Hematopoietic multipotent progenitor cell treated with erythropoietin and hydrocortisone succinate and interleukin-3 and kit ligand, for 8 days (in vitro differentiated cells): ENCODE measurements around the gene ARHGAP8.
"Not testable (repeated sequence)": the region's sequence is repeated elsewhere in the genome, so short reads cannot be mapped to it uniquely, and the experiment has no call there.

Source experiments
- DNase-seq: peaks from one replicate; pipeline ENCODE4 v3.0.0-alpha.2; 2015

Gene ARHGAP8

GRCh38 chr22:44891791-44892190 lies 139.4 kb downstream of the ARHGAP8 start:
- no peak for DNase-seq

GRCh38 chr22:44892243-44892642 lies 139.9 kb downstream of the ARHGAP8 start:
- no peak for DNase-seq

- no peak for DNase-seq
Measured at GRCh38 chr22:44892803-44893730, 140.7 kb downstream of the ARHGAP8 start.

- no peak for DNase-seq
Measured at GRCh38 chr22:44893731-44894080, 141.3 kb downstream of the ARHGAP8 start.

DNA sequence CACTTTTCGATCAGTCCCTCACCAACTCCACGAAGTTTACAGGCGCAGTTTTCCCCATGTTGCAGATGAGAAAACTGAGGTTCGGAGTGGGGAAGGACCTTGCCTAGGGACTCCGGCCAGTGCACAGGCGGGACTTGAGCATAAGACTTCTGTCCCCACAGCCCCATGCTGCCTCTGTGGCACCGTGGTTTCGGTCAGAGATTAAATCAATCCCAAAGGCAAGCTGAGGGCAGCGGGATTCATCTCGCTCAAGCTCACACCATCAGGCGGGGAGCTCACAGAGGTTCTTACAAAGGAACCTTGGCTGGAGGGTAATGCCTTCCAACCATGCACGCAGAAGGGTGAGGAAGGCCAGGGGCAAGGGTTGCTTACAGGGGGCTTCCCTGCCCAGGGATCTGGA lies 141.9 kb downstream of the ARHGAP8 start:
- DNase-seq: no peak

- DNase-seq: no peak
Measured at GRCh38 chr22:44894782-44895181, 142.4 kb downstream of the ARHGAP8 start.

- no peak for DNase-seq
Measured at GRCh38 chr22:44895296-44896055, 143.1 kb downstream of the ARHGAP8 start.

DNA sequence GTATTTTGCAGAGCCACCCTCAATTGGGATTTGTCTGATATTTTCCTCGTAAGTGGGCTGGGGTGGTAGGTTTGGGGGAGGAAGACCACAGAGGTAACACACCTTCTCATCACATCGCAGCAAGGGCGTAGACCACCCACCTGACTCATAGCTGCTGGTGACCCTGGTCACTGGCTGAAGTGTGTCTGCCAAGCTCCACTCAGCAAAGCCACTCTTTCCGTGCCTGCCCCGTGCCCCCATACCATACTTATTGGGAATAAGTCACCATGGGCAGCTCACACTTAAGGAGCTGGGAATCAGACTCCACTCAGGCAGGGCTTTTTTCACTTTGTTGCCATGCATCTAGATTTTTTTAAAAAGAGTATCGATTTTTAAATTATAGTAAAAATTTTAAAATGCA lies 145.9 kb downstream of the ARHGAP8 start:
- DNase-seq: no peak

DNA sequence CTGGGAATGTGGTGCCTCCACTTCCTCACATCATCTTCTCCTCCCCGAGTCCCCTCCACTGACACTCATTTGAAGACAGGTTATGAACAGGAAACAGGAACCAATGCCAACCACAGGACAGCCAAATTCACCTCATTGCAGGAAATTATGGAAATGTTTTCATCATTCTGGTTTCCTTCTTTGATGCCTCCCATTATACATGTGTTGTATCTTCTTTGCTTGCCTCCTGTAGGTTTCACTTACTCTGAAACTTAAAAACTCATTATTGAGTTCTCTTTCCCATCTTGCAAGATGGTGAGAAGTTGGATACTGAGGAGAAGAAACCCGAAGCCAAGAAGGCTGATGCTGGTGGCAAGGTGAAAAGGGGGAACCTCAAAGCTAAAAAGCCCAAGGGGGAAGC lies 148.9 kb downstream of the ARHGAP8 start:
- DNase-seq: no peak

GRCh38 chr22:44903164-44903563 lies 150.8 kb downstream of the ARHGAP8 start:
- DNase-seq: not testable (repeated sequence)

DNA sequence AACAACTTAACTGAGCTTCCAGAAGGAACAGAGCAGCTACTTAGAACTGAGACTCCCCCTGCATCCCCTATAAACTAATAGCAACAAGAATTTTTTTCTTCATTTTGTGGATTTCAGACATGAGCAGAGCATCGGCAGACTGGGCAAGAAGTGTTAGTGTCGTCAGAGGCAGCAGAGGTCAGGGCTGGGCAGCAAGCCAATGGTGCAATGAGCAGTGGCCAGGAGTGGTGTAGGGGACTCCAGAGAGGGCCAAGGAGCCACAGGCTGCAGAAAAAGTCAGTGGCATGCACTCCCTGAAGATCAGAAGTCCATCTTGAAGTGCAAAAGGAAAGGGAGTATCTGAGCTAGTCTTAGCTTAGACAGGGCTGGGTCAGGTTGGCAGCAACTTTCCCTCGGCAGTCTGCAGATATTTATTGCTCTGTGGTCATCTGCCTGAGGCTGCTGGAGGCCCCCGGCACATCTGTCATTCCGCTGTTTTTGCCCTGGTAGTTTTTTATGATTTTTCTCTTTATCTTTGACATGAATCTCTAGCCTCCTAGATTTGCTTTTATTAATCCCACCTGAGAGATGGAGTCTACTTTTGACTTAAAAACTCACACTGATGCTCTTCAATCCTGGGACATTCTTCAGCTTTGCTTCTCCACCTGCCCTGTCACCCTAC lies 152.2 kb downstream of the ARHGAP8 start:
- DNase-seq: not testable (repeated sequence)

DNA sequence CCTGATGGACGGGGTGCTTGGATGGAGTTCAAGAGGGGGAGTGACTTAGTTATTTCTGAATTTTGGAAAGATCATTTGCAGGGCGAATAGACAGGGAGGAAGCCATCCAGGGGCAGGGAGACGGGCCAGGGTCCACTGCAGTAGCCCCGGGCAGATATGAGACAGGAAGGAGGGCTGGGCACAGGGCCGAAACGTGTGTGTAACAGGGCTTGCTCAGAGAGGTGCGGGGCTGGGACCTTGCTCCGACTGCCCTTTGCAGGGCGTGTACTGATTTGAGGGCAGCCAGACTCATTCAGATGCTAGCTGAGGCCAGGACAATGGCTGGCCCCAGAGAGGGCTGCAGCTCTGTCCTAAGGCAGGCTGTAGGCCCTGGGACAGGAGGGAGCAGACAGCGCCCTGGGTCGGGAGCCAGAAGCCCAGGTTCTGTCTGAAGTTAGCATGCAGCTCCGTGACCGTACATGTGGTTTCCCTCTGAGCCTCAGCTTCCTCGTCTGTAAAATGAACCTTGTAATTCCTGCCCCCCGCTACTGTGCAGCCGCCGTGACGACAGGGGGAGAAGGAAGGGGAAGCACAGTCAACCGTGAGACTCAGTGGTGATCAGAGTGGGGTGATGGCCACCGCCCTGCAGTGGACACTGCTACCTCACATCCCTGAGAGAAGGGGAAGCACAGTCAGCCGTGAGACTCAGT lies 154.0 kb downstream of the ARHGAP8 start:
- DNase-seq: no peak

DNA sequence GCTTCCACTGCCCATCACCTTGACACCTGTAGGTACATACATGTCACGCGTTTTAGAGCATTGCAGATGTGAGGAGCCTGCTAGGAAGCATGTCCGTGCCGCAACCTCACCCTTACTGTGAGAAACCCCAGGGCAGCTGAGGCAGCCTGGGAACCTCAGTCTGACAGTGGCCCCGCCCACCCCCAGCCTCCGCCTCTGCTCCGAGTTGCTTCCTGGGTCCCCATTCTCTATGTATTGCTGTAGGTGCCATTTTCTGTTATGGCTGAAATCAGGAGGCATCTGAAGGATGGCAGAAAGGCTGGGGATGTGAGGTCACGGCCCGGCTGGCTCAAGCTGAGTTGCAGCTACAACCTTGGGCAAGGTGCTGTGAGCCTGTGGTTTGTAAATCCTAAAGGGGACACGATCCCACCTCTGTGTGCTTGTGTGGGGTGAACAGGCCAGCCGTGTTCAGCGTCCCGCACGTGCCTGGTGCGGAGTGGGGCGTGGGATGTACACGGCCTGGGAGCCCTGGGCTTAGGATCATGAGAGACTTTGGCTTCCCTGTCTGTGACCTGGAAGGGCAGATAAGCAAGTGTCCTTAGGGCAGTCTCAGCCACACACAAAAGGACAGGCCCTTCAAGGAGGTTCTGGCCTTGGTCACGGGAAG lies 154.7 kb downstream of the ARHGAP8 start:
- no peak for DNase-seq

DNA sequence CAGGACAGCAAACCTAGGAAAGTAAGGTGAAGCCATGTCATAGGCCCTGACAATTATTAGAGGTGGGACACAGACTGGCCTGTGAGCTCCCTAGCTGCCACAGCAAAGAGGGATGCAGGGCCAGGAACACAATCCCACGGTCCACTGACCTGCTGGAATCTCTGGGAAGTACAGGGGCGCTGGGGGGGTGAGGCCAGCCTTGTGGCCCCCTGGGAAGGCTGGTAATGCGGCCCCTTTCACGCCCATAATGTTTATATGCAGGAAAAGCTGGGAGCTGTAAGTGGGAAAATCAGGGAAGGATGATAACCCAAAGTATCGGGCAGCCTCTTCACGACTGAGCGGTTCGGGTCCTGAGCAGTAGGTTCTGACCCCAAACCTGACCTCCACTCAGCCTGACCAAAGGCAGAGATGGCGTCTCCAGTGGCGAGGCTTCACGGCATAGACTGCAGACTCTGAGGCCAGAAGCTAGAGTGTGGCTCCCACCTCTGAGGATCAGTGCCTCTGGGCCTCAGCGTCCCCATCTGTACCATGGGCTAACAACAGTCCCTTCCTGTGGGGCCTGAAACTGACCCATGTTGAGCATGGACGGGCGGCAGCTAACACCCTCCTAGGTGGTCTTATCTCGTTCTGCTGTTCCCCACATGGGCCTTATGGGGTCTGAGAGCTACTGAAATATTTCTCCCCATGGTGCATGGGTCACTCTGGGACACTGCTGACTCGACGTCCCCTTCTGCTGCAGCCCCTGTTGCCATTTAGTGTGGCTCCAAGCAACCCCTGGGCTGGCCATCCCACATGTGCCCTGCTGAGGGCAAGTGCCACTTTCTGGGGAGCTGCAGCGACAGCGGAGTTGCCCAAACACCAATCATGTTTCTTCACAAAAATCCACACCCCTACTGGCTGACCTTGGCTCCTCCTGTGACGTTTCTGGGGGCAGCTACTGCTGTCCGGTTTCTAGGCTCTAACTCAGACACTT lies 155.7 kb downstream of the ARHGAP8 start:
- DNase-seq: no peak

DNA sequence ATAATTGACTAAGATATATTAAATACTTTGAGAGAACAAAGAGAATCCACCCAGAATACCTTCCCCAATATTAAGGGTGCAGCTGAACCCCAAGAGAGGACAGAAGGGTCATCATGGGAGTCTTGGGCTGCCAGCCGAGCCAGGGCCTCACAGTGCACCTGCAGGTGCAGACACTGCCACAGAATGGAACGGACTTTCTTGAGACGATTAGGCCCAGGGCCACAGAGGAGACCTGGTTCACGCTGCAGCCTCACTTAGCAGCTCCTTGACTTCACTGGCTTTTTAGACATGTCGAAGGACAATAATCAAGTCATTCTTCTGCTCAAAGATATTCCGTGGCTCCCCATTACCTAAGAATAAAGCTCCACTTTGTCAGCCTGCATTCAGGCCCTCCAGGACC lies 156.9 kb downstream of the ARHGAP8 start:
- no peak for DNase-seq
